Measurements from ENCODE around the gene MAP3K5.
A peak's percentile ranks its signal among the peaks of the same experiment; 100 is the strongest.

MAP3K5 gene

GRCh38 chr6:136782021-136782770 is 10.1 kb downstream of the MAP3K5 start:
- in situ Hi-C loops (cut with HindIII; ENCODE audit: low sequenced_read_pairs): no loop called here
- DNase-seq (ENCODE audit: low read depth): peak; percentile 12
- no peak overlapping the region for H3K4me3 ChIP-seq (ENCODE audit: low read depth, low read length)
- TF ChIP-seq CTCF (IDR thresholded peaks at IDR 0.05; ENCODE audit: low read depth, low read length, missing control alignments): no peak

DNA sequence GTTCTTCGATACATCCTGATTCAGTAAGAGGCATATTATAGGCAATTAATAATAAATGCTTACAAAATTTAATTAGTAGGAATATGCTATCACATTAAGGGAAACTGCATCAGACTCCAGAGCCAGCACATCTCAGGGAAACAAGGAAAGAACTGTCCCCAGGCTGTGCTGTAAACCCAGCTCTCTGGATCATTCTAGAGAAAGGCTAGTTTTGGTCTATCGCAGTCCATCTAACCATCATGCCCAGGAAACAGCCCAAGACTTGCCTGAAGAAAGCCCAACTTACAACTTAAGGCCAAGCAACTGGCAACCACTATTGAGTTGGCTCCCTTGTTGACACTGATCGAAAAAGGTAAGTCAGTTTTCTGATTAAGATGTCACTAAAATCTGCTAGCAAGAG is 11.3 kb downstream of the MAP3K5 start:
- no peak for DNase-seq (ENCODE audit: low read depth)
- no peak overlapping the region for H3K4me3 ChIP-seq (ENCODE audit: low read depth, low read length)
- in situ Hi-C loops (cut with HindIII; ENCODE audit: low sequenced_read_pairs): no loop called here
- no peak for TF ChIP-seq CTCF (IDR thresholded peaks at IDR 0.05; ENCODE audit: low read depth, low read length, missing control alignments)

DNA sequence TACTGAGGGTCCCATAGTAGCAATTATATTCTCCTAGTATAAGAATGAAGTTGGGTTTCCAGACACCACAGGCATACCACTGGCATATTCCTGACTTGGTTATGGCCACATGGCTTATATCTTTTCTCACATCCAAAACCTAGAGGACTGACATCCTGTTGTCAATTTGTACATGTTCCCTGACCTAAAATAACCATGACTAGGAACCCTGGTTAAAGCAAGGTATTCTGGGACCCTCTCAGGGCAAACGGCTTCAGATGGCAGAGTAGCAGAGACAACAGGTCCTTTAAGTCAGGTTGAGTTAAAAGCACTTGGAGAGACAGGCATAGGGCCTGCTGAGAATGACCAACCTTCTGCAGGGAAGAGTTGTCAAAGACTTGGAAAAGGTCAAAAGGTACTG is 12.6 kb downstream of the MAP3K5 start:
- no peak overlapping the region for H3K4me3 ChIP-seq (ENCODE audit: low read depth, low read length)
- in situ Hi-C loops (cut with HindIII; ENCODE audit: low sequenced_read_pairs): loop anchor here (5.0 kb wide), 1 partner anchor 82 kb away; no protein-coding TSS in a partner anchor
- no peak for TF ChIP-seq CTCF (IDR thresholded peaks at IDR 0.05; ENCODE audit: low read depth, low read length, missing control alignments)
- no peak for DNase-seq (ENCODE audit: low read depth)

- no peak for TF ChIP-seq CTCF (IDR thresholded peaks at IDR 0.05; ENCODE audit: low read depth, low read length, missing control alignments)
- no peak overlapping the region for H3K4me3 ChIP-seq (ENCODE audit: low read depth, low read length)
- DNase-seq (ENCODE audit: low read depth): no peak
- in situ Hi-C loops (cut with HindIII; ENCODE audit: low sequenced_read_pairs): loop anchor here (5.0 kb wide), 1 partner anchor 80 kb away; no protein-coding TSS in a partner anchor
Measured at GRCh38 chr6:136777651-136778050, 14.6 kb downstream of the MAP3K5 start.

GRCh38 chr6:136775548-136775947 is 16.7 kb downstream of the MAP3K5 start:
- no peak overlapping the region for H3K4me3 ChIP-seq (ENCODE audit: low read depth, low read length)
- no peak for DNase-seq (ENCODE audit: low read depth)
- in situ Hi-C loops (cut with HindIII; ENCODE audit: low sequenced_read_pairs): loop anchor here (5.0 kb wide), 1 partner anchor 78 kb away; no protein-coding TSS in a partner anchor
- TF ChIP-seq CTCF (IDR thresholded peaks at IDR 0.05; ENCODE audit: low read depth, low read length, missing control alignments): no peak

GRCh38 chr6:136775081-136775480 is 17.2 kb downstream of the MAP3K5 start:
- H3K4me3 ChIP-seq (ENCODE audit: low read depth, low read length): no peak overlapping the region
- DNase-seq (ENCODE audit: low read depth): no peak
- in situ Hi-C loops (cut with HindIII; ENCODE audit: low sequenced_read_pairs): loop anchor here (5.0 kb wide), 1 partner anchor 78 kb away; no protein-coding TSS in a partner anchor
- TF ChIP-seq CTCF (IDR thresholded peaks at IDR 0.05; ENCODE audit: low read depth, low read length, missing control alignments): no peak
